ENCODE results near the gene SENP1. TPM values are rescaled to one million over a fixed set of nuclear protein-coding genes. Genes with fewer than 3 reads are reported as not detected.

SENP1 gene
- total and polyA plus RNA-seq, 8 donors = 13.3 to 28.0 (median 24.6) TPM

- Histone ChIP-seq H3K9me3 (no peaks in the 10 kb centered on the region), H3K4me1 (no peaks in the 10 kb centered on the region), H3K4me3 (no peak overlapping the region), H3K27ac (no peak overlapping the region), H3K36me3 (peaks cover 0 to 98% of the 10 kb centered on the region in 2 donors), H3K27me3 (no peaks in the 10 kb centered on the region)
- no peak for ATAC-seq
- DNase-seq = no peak
- intact Hi-C loops (cut with DNase I) = no loop called here
- TF ChIP-seq CTCF (IDR thresholded peaks at IDR 0.05) = no peak
Measured at GRCh38 chr12:48142818-48143674, 37.2 kb upstream of the SENP1 start.

GRCh38 chr12:48135027-48135426, 29.1 kb upstream of the SENP1 start:
- peaks cover 0 to 71% of the 10 kb centered on the region in 2 donors for H3K36me3 ChIP-seq

GRCh38 chr12:48132826-48133225, 26.9 kb upstream of the SENP1 start:
- Histone ChIP-seq H3K27me3 (no peaks in the 10 kb centered on the region), H3K4me1 (no peaks in the 10 kb centered on the region), H3K27ac (no peak overlapping the region), H3K9me3 (no peaks in the 10 kb centered on the region), H3K36me3 (peaks cover 0 to 53% of the 10 kb centered on the region in 2 donors), H3K4me3 (no peak overlapping the region)
- DNase-seq (no peak), ATAC-seq (no peak)
- intact Hi-C loops (cut with DNase I) = no loop called here
- no peak for TF ChIP-seq CTCF (IDR thresholded peaks at IDR 0.05)

More at GRCh38 chr12:48135027-48135426, 29.1 kb upstream of the SENP1 start:
- no peak for DNase-seq
- no peak for TF ChIP-seq CTCF (IDR thresholded peaks at IDR 0.05)
- H3K4me1 ChIP-seq = no peaks in the 10 kb centered on the region
- no peak overlapping the region for H3K4me3 ChIP-seq
- H3K27ac ChIP-seq = no peak overlapping the region
- no peaks in the 10 kb centered on the region for H3K27me3 ChIP-seq
- no peaks in the 10 kb centered on the region for H3K9me3 ChIP-seq
- intact Hi-C loops (cut with DNase I) = no loop called here
- ATAC-seq = no peak

GRCh38 chr12:48131517-48131916, 25.6 kb upstream of the SENP1 start:
- DNase-seq = no peak
- intact Hi-C loops (cut with DNase I) = no loop called here
- no peak for ATAC-seq
- H3K36me3 ChIP-seq = peaks cover 0 to 53% of the 10 kb centered on the region in 2 donors
- H3K4me1 ChIP-seq = no peaks in the 10 kb centered on the region
- no peaks in the 10 kb centered on the region for H3K27me3 ChIP-seq
- no peaks in the 10 kb centered on the region for H3K9me3 ChIP-seq
- no peak for TF ChIP-seq CTCF (IDR thresholded peaks at IDR 0.05)
- H3K4me3 ChIP-seq = no peak overlapping the region
- H3K27ac ChIP-seq = no peak overlapping the region

- Histone ChIP-seq H3K4me1 (no peaks in the 10 kb centered on the region), H3K27ac (no peak overlapping the region), H3K36me3 (peaks cover 0 to 42% of the 10 kb centered on the region in 2 donors), H3K9me3 (no peaks in the 10 kb centered on the region), H3K4me3 (no peak overlapping the region), H3K27me3 (no peaks in the 10 kb centered on the region)
- no peak for TF ChIP-seq CTCF (IDR thresholded peaks at IDR 0.05)
- intact Hi-C loops (cut with DNase I) = no loop called here
- no peak for ATAC-seq
- no peak for DNase-seq
Measured at GRCh38 chr12:48129376-48129775, 23.5 kb upstream of the SENP1 start.
